GM18907 (cell line): Measurements from ENCODE around the gene S100A1.

ENCODE experiments used
- ATAC-seq: cut with Tn5 transposase; IDR thresholded peaks from one replicate; pipeline ENCODE4 v1.9.1; 2021; ENCODE audit warnings: mild to moderate bottlenecking, moderate library complexity; ENCODE audit not compliant: unreplicated experiment

The S100A1 gene

GRCh38 chr1:153679337-153680119, 51.3 kb downstream of the S100A1 start:
- ATAC-seq = no peak

DNA sequence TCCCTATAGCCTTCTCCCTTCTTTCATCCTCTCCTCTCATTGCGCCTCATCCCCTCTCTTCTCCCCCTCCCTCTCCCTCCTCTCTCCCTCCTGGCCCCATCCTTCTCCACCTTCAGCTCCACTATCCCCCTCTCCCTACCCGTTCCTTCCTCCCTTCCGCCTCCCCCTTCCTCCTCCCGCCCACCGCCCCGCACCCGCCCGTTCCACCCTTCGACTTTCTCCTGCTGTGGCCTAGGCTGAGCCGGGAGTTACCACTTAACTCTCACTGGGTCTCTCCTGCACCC, 51.8 kb downstream of the S100A1 start:
- no peak for ATAC-seq
